WTC11 (cell line): Measurements from ENCODE around the gene ELP4.

Source experiments
- ATF1 ChIP-seq: sonication (generic); formaldehyde crosslinking; IDR thresholded peaks from 2 replicates; pipeline ENCODE4 v1.8.1; 2023; ENCODE audit warnings: mild to moderate bottlenecking, moderate library complexity, missing genetic modification reagents
- CTCF ChIP-seq: fragments of 200-600 bp; IDR thresholded peaks from 2 replicates; pipeline ENCODE4 v1.8.0; 2022; ENCODE audit warnings: antibody characterized with exemption
- ETV6 ChIP-seq: sonication (generic); formaldehyde crosslinking; IDR thresholded peaks from 2 replicates; pipeline ENCODE4 v1.8.1; 2022; ENCODE audit warnings: mild to moderate bottlenecking, missing genetic modification reagents
- FOXP1 ChIP-seq: sonication (generic); formaldehyde crosslinking; IDR thresholded peaks from 2 replicates; pipeline ENCODE4 v1.8.0; 2022; ENCODE audit warnings: missing genetic modification reagents, mild to moderate bottlenecking, moderate library complexity, borderline replicate concordance
- IRF2 ChIP-seq: sonication (generic); formaldehyde crosslinking; IDR thresholded peaks from 2 replicates; pipeline ENCODE4 v1.8.0; 2022; ENCODE audit warnings: low read depth, missing genetic modification reagents, borderline replicate concordance
- KAT7 ChIP-seq: sonication (generic); formaldehyde crosslinking; IDR thresholded peaks from 2 replicates; pipeline ENCODE4 v1.8.1; 2023; ENCODE audit warnings: missing genetic modification reagents, mild to moderate bottlenecking, borderline replicate concordance
- MAX ChIP-seq: sonication (generic); formaldehyde crosslinking; IDR thresholded peaks from 2 replicates; pipeline ENCODE4 v1.8.0; 2022; ENCODE audit warnings: mild to moderate bottlenecking, missing genetic modification reagents
- NR3C1 ChIP-seq: sonication (generic); formaldehyde crosslinking; conservative IDR thresholded peaks from 2 replicates; pipeline ENCODE4 v1.8.1; 2023; ENCODE audit warnings: low read depth, mild to moderate bottlenecking, missing genetic modification reagents
- USF1 ChIP-seq: sonication (generic); formaldehyde crosslinking; IDR thresholded peaks from 2 replicates; pipeline ENCODE4 v1.8.0; 2022; ENCODE audit warnings: mild to moderate bottlenecking, missing genetic modification reagents
- USF2 ChIP-seq: sonication (generic); formaldehyde crosslinking; IDR thresholded peaks from 2 replicates; pipeline ENCODE4 v1.8.1; 2023; ENCODE audit warnings: mild to moderate bottlenecking, missing genetic modification reagents, moderate library complexity
- ZNF121 ChIP-seq: sonication (generic); formaldehyde crosslinking; IDR thresholded peaks from 2 replicates; pipeline ENCODE4 v1.8.0; 2023; ENCODE audit warnings: missing genetic modification reagents
- ZSCAN18 ChIP-seq: fragments of 250-450 bp; sonication (Bioruptor Pico); IDR thresholded peaks from 2 replicates; pipeline ENCODE4 v2.1.2; 2022; ENCODE audit warnings: mild to moderate bottlenecking, moderate library complexity

- TF ChIP-seq MAX (CRISPR knock-in tag) (no peak), USF1 (CRISPR knock-in tag) (no peak), FOXP1 (CRISPR knock-in tag) (no peak), ETV6 (CRISPR knock-in tag) (no peak), ATF1 (no peak), CTCF (no peak), KAT7 (CRISPR knock-in tag) (no peak), USF2 (CRISPR knock-in tag) (no peak), IRF2 (CRISPR knock-in tag) (no peak), NR3C1 (CRISPR knock-in tag) (no peak), ZNF121 (CRISPR knock-in tag) (no peak), ZSCAN18 (no peak)
Observed at GRCh38 chr11:31830406-31830805, 320.8 kb downstream of the ELP4 start.
